NCI-H1417 treated with DMSO at 0.1 percent for 48 hours (cell line): ENCODE results near the gene SLC5A6.

Experiments used
- DNase-seq: peaks from one replicate; lab custom pipeline; 2025; lab: John Stamatoyannopoulos, UW

Gene SLC5A6

GRCh38 chr2:27174638-27175037, 37.4 kb downstream of the SLC5A6 start:
- DNase-seq = no peak

DNA sequence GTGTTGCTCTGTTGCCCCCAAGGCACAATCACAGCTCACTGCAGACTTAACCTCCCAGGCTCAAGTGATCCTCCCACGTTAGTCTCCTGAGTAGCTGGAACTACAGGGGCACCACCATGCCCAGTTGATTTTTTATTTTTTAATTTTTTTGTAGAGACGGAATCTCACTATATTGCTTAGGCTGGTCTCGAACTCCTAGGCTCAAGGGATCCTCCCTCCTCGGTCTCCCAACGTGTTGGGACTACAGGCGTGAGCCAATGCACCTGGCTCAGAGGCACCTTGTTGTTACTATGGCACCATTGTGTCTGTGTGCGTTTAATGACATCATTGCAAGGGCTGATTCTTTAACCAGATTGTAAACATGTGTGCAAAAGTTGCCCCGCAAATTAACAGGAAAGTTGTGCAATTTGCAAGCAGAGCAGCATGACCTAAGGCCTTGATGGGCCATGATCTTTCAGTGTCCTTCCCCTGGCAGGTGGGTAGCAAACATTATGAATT, 40.7 kb downstream of the SLC5A6 start:
- no peak for DNase-seq

DNA sequence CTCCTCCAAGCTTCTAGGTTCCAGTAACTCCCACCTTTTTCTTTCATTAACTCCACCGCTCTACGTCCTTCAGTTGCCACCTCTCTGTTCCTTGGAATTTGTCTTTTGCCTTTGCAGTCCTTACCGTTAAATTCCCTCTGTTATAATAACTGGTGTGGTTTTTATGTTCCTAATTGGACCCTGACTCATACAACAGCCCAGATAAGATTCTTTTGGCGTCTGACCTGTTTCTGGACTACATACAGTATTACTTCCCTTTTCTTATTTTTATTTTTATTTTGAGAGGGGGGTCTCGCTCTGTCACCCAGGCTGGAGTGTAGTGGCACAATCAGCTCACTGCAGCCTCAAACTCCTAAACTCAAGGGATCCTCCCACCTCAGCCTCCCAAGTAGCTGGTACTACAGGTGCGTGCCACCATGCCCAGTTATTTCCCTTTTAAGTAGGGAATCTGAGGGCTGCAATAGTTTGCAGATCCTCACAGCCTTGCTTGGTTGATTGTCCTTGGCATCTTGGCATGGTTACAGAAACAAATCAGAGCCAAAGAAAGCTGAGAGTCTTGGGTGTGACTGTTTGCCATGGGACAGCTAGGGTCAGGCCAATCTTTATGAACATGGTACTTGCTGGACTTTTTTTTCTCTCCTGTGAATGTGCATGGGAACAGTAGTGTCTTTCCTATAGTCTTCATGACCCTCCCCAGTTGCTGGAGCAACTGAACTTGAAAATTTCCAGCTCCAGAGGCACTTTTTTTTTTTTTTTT, 41.3 kb downstream of the SLC5A6 start:
- no peak for DNase-seq

DNA sequence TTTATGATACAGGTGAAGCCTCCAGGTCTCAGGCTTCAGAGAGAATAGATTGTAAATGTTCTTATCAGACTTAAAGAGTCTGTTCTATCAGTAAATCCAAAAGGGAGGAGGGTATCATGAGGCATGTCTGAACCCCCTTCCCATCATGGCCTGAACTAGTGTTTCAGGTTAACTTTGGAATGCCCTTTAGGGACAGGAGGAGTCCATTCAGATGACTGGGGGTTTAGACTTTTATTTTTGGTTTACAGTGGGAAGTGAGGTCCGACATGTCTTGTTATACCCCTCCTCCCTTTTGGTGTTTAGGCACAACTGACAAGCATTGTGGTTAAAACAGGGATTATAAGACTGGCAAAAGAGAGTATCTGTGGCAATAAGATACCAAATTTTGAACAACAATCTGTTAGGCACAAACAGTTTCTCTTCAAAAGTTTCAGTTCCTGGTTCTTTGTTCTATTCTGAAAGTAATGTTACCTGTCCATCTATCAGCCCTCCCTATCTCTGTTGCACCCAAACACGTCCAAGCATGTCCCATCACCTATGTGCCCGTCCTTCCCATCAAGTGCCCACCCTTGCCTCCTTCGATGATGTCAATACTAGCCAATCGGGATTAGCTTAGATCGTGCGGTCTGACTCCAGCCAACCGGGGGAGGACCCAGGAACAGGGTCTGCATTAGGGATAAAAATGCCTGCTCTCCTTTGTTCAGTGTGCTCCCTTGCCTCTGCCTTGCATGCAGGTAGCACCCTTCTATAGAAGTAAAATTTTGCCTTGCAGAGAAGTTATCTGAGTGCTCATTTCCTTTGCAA, 46.9 kb downstream of the SLC5A6 start:
- DNase-seq = no peak

GRCh38 chr2:27162151-27163121, 49.6 kb downstream of the SLC5A6 start:
- no peak for DNase-seq

DNA sequence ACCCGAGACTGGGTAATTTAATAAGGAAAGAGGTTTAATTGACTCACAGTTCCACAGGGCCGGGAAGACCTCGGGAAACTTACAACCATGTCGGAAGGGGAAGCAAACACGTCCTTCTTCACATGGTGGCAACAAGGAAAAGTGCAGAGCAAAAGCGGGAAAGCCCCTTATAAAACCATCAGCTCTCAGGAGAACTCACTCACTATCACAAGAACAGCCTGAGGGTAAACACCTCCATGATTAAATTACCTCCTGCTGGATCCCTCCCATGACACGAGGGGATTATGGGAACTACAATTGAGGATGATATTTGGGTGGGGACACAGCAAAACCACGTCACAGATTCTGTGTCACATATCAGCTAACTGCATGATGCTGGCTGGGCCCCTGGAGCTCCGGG, 51.9 kb downstream of the SLC5A6 start:
- DNase-seq = no peak

- DNase-seq = no peak
Observed at GRCh38 chr2:27159271-27159670, 52.8 kb downstream of the SLC5A6 start.

DNA sequence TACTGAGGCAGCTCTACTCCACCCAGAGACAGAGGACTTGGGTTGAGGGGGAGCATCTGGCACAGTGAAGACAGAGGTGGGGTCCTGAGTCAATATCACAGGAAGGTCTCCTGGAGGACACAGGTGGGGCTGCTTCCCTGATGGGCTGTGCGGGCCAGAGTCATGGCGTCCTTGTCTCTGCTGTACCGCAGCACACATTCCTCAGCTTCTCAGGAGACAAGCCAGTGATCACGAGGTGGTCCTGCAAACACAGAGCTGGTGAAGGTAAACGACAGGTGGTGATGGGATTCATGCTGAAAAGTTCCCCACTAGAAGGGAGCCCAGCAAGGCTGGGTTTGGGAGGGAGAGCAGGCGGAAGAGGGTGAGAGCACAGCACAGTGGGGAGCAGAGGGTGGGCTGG, 53.6 kb downstream of the SLC5A6 start:
- DNase-seq = no peak

- no peak for DNase-seq
Observed at GRCh38 chr2:27155069-27155520, 57.0 kb downstream of the SLC5A6 start.

DNA sequence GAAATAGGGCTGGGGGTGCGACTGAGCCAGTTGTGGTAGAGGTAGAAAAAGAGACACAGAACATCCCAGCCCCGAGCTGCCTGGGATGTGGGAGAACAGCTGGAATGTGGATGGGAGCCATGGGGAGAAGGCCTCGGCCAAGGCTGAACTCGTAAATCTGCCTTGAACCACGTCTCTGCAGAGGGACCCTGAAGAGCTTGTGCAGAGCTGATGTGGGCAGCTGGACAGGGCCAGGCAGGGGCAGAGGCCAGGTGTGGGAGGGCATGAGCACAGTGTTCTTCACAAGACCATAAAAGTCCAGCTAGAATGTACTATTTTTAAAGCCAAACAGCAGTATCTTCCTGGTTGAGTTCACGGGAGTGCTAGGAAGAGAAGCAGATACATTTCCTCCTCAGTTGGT, 57.6 kb downstream of the SLC5A6 start:
- DNase-seq = no peak

DNA sequence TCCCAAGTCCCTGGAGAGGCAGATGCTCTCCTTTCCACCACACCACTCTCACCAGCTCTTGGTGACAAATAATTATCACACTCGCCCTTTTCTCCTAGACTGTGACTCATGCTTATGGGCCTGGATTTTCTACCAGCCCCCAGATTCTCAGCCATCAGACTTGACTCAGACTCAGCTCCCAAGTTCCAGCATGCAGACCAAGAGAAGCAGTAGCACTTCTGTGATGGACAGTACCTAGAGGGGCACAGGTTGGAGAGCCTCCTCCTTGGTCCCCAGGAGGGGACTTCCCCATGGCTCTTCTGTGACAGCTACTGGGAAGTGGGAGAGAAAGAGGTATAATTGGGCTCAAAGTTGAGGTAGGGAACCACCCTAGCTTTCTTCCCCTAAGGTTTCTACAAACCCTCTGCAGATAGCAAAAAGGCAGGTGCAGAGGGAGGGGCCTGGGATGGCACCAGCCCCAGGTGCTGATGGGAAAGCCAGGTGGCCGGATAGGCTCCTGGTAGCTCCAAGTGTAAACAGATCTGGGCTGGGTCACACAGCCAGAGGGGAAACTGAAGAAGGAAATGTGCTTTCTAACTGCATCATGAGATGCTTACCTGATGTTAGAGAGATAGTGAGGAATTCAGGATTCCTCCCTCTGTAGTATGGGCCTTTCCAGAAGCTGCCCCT, 59.1 kb downstream of the SLC5A6 start:
- DNase-seq = peak; percentile 13

DNA sequence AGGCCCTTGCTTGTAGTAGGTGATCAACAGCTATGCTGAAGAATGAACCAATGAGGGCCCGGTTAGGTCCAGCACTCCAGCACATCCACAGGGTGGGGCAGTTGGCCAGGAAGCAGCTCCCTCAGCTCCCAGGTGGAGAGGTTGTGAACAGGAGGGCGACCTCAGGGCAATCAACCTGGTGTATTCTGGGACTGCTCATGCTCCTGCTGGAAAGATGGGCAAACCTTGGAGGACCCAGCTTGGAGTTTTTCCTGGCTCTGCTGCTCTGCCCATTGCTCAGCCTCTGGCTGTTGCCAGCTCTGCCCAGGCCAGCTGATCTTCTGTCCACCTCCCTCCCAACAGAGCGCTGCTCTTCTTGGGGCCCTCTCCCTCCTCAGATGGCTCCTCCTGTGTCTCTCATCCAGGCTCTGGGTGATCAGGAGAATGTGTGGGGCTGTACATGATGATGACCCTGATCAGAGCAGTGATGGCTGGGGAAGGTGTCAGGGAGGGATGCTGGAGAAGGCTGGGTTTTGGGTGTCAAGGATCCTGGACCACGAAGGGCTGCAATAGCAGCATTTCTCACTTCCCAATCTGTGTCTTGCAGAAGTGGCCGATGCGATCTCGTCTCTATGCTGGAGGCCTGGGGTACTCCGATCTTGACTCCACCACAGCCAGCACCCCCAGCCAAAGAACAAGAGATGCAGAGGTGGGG, 59.8 kb downstream of the SLC5A6 start:
- DNase-seq = no peak

GRCh38 chr2:27150639-27151230, 61.3 kb downstream of the SLC5A6 start:
- no peak for DNase-seq
